SK-N-SH (cell line): Measurements from ENCODE around the gene TSPAN7. TPM values are rescaled to one million over a fixed set of nuclear protein-coding genes. Genes with fewer than 3 reads are reported as not detected.

Source experiments
- CTCF ChIA-PET: fragments of 300-600, 350-600 bp; formaldehyde crosslinking; extraction: SDS; loops from one replicate; lab custom pipeline; 2021; lab: Yijun Ruan, JAX
- POLR2A ChIA-PET: fragments of 350-600 bp; sonication (Branson Sonifier 250); formaldehyde crosslinking; extraction: SDS; loops from one replicate; lab custom pipeline; 2020; ENCODE audit warnings: antibody characterized with exemption, inconsistent platforms; lab: Yijun Ruan, JAX
- DNase-seq: peaks from one replicate; pipeline ENCODE4 v3.0.0; 2012
- H2AFZ ChIP-seq: fragments of 200-600 bp; sonication (generic); 2 replicates; pipeline ENCODE4 v1.8.1; 2016; ENCODE audit warnings: antibody characterized with exemption, mild to moderate bottlenecking, low read depth
- H3F3A ChIP-seq: fragments of 200-600 bp; sonication (generic); replicated peaks from 2 replicates; pipeline ENCODE3; 2016; ENCODE audit warnings: antibody characterized with exemption, mild to moderate bottlenecking; ENCODE audit not compliant: insufficient read depth
- H3K27ac ChIP-seq, 2 experiments: fragments of 200-500 bp in 1 of 2; fragments of 200-600 bp in 1 of 2; sonication (Bioruptor generic) in 1 of 2; sonication (generic), shearing (Covaris generic) in 1 of 2; 2 replicates each; pipeline versions ENCODE4 v1.5.1 to v1.6.1; 2014 to 2016; ENCODE audit warnings: low read depth in 2 of 2, inconsistent platforms in 1 of 2, low read length in 1 of 2, mild to moderate bottlenecking in 1 of 2, mixed read lengths in 1 of 2
- H3K27me3 ChIP-seq: fragments of 200-600 bp; sonication (generic), shearing (Covaris generic); 2 replicates; pipeline ENCODE4 v1.6.1; 2016; ENCODE audit warnings: mixed run types; ENCODE audit not compliant: insufficient read depth
- H3K36me3 ChIP-seq, 2 experiments: fragments of 200-500 bp in 1 of 2; fragments of 200-600 bp in 1 of 2; sonication (Bioruptor generic) in 1 of 2; sonication (generic) in 1 of 2; replicated peaks in 1 of 2; 2 replicates each; pipeline versions ENCODE3 to v1.5.1; 2014 to 2016; ENCODE audit warnings: low read length in 1 of 2, mild to moderate bottlenecking in 1 of 2; ENCODE audit not compliant: insufficient read depth in 2 of 2, control insufficient read depth in 1 of 2
- H3K4me1 ChIP-seq, 2 experiments: fragments of 200-500 bp in 1 of 2; fragments of 200-600 bp in 1 of 2; sonication (Bioruptor generic) in 1 of 2; sonication (generic), shearing (Covaris generic) in 1 of 2; 2 replicates each; pipeline versions ENCODE4 v1.5.1 to v1.6.1; 2014 to 2016; ENCODE audit warnings: low read depth in 1 of 2, low read length in 1 of 2, mixed run types in 1 of 2; ENCODE audit not compliant: insufficient read depth in 2 of 2, control insufficient read depth in 1 of 2
- H3K4me2 ChIP-seq: fragments of 200-600 bp; sonication (generic), shearing (Covaris generic); 2 replicates; pipeline ENCODE4 v1.6.1; 2017; ENCODE audit warnings: mixed run types
- H3K4me3 ChIP-seq, 2 experiments: fragments of 200-500 bp in 1 of 2; fragments of 200-600 bp in 1 of 2; sonication (Bioruptor generic) in 1 of 2; sonication (generic), shearing (Covaris generic) in 1 of 2; 2 replicates each; pipeline versions ENCODE4 v1.5.1 to v1.8.1; 2014 to 2016; ENCODE audit warnings: low read depth in 2 of 2, inconsistent platforms in 1 of 2, low read length in 1 of 2, mild to moderate bottlenecking in 1 of 2, mixed read lengths in 1 of 2, moderate library complexity in 1 of 2
- H3K79me2 ChIP-seq: fragments of 200-600 bp; sonication (generic); 2 replicates; pipeline ENCODE4 v1.8.1; 2017; ENCODE audit warnings: mild to moderate bottlenecking; ENCODE audit not compliant: insufficient read depth
- H3K9ac ChIP-seq: fragments of 200-600 bp; sonication (generic); 2 replicates; pipeline ENCODE4 v1.6.1; 2017; ENCODE audit warnings: mixed run types
- H3K9me2 ChIP-seq: fragments of 200-600 bp; sonication (generic); 2 replicates; pipeline ENCODE4 v1.6.1; 2017; ENCODE audit warnings: mixed run types
- H3K9me3 ChIP-seq: fragments of 200-600 bp; sonication (generic); 2 replicates; pipeline ENCODE4 v1.6.1; 2017; ENCODE audit warnings: mixed run types, mild to moderate bottlenecking, moderate library complexity
- H4K20me1 ChIP-seq: fragments of 200-600 bp; sonication (generic); 2 replicates; pipeline ENCODE4 v1.6.1; 2017; ENCODE audit warnings: mild to moderate bottlenecking, mixed run types; ENCODE audit not compliant: insufficient read depth
- CTCF ChIP-seq: fragments of 200-600 bp; sonication (generic); IDR thresholded peaks from 2 replicates; pipeline ENCODE4 v1.6.1; 2017; ENCODE audit warnings: antibody characterized with exemption, mild to moderate bottlenecking, moderate library complexity
- ELF1 ChIP-seq: IDR thresholded peaks from 2 replicates; pipeline ENCODE4 v1.4.0; 2012
- FOSL2 ChIP-seq: IDR thresholded peaks from 2 replicates; pipeline ENCODE4 v1.4.0; 2012; ENCODE audit warnings: low read depth, mild to moderate bottlenecking, moderate library complexity, borderline replicate concordance
- FOXJ3 ChIP-seq: sonication (generic); formaldehyde crosslinking; IDR thresholded peaks from 2 replicates; pipeline ENCODE4 v1.5.1; 2020; ENCODE audit warnings: mild to moderate bottlenecking, missing genetic modification reagents
- GABPA ChIP-seq: IDR thresholded peaks from 2 replicates; pipeline ENCODE4 v1.4.0; 2012; ENCODE audit warnings: low read depth, mild to moderate bottlenecking
- GATA2 ChIP-seq: sonication (generic); formaldehyde crosslinking; IDR thresholded peaks from 2 replicates; pipeline ENCODE4 v1.5.0; 2020; ENCODE audit warnings: mild to moderate bottlenecking, missing genetic modification reagents
- MEF2A ChIP-seq: IDR thresholded peaks from 2 replicates; pipeline ENCODE4 v1.4.0; 2012; ENCODE audit warnings: low read depth, borderline replicate concordance
- MXI1 ChIP-seq: IDR thresholded peaks from 2 replicates; pipeline ENCODE4 v1.6.1; 2012; ENCODE audit warnings: mild to moderate bottlenecking, low read depth, low read length, improper control_type of control experiment
- NRF1 ChIP-seq: IDR thresholded peaks from 2 replicates; pipeline ENCODE4 v1.6.1; 2012; ENCODE audit warnings: low read depth, mild to moderate bottlenecking, low read length
- PBX3 ChIP-seq: IDR thresholded peaks from 2 replicates; pipeline ENCODE4; 2012
- POLR2AphosphoS5 ChIP-seq: IDR thresholded peaks from 2 replicates; pipeline ENCODE4 v1.6.1; 2012; ENCODE audit warnings: low read depth, low read length
- RAD21 ChIP-seq: IDR thresholded peaks from 2 replicates; pipeline ENCODE4 v1.6.1; 2012; ENCODE audit warnings: mild to moderate bottlenecking, low read length
- RCOR1 ChIP-seq: fragments of 150-350 bp; IDR thresholded peaks from 2 replicates; pipeline ENCODE4 v1.6.1; 2017; ENCODE audit warnings: antibody characterized with exemption, low read length
- REST ChIP-seq: IDR thresholded peaks from 2 replicates; pipeline ENCODE4 v1.6.1; 2012; ENCODE audit warnings: mild to moderate bottlenecking, low read depth, low read length, moderate library complexity
- RFX5 ChIP-seq: IDR thresholded peaks from 2 replicates; pipeline ENCODE4 v1.6.1; 2012; ENCODE audit warnings: mild to moderate bottlenecking, improper control_type of control experiment, low read length
- RXRA ChIP-seq: IDR thresholded peaks from 2 replicates; pipeline ENCODE4 v1.4.0; 2012; ENCODE audit warnings: low read depth, mild to moderate bottlenecking, borderline replicate concordance
- SIN3A ChIP-seq: IDR thresholded peaks from 2 replicates; pipeline ENCODE4 v1.6.1; 2012; ENCODE audit warnings: low read depth, mild to moderate bottlenecking, low read length, moderate library complexity, borderline replicate concordance
- SMC3 ChIP-seq: IDR thresholded peaks from 2 replicates; pipeline ENCODE4 v1.6.1; 2012; ENCODE audit warnings: low read depth, low read length, improper control_type of control experiment
- TAF1 ChIP-seq: IDR thresholded peaks from 2 replicates; pipeline ENCODE4 v1.6.1; 2012; ENCODE audit warnings: low read depth, mild to moderate bottlenecking, low read length, moderate library complexity, borderline replicate concordance
- TEAD4 ChIP-seq: IDR thresholded peaks from 2 replicates; pipeline ENCODE4 v1.4.0; 2012; ENCODE audit warnings: mild to moderate bottlenecking, borderline replicate concordance; ENCODE audit not compliant: insufficient read depth
- USF1 ChIP-seq: IDR thresholded peaks from 2 replicates; pipeline ENCODE4 v1.4.0; 2012; ENCODE audit warnings: low read depth, borderline replicate concordance
- USF2 ChIP-seq: fragments of 150-350 bp; IDR thresholded peaks from 2 replicates; pipeline ENCODE4 v1.6.1; 2017; ENCODE audit warnings: antibody characterized with exemption, low read length, low read depth, borderline replicate concordance
- YY1 ChIP-seq: IDR thresholded peaks from 2 replicates; pipeline ENCODE4 v1.4.0; 2012; ENCODE audit warnings: low read depth, mild to moderate bottlenecking
- ZBTB33 ChIP-seq: IDR thresholded peaks from 2 replicates; pipeline ENCODE4 v1.4.0; 2012; ENCODE audit warnings: low read depth, borderline replicate concordance
- WGBS: methylation state at CpG from one replicate; pipeline ENCODE4 v1.1.6; 2017; ENCODE audit warnings: low lambda C conversion rate; 5-methylcytosine and 5-hydroxymethylcytosine counted together
- polyA plus RNA-seq, 3 experiments: library from polyadenylated mRNA; depleted of rRNA; stranded (reverse); fragments of >200 nt; gene quantifications; 2 replicates each; pipeline ENCODE4 v1.2.3, GENCODE V29; 2012
- TF ChIP-seq, protein P1 (sequence below): IDR thresholded peaks from 2 replicates; pipeline ENCODE4 v1.4.0; 2012; ENCODE audit warnings: low read depth

The TSPAN7 gene
- polyA plus RNA-seq, 1 of the 3 experiments (the other 2 are of a cell fraction): 0.39 TPM

- Histone ChIP-seq H3K4me1 (no peaks in the 10 kb centered on the region), H4K20me1 (no peaks in the 10 kb centered on the region), H2AFZ (no peak overlapping the region), H3K27me3 (no peaks in the 10 kb centered on the region; the same call in 1 of the 2 replicates), H3K9me2 (no peaks in the 10 kb centered on the region), H3K4me2 (no peak overlapping the region), H3K79me2 (no peaks in the 10 kb centered on the region), H3K27ac (no peak overlapping the region), H3K4me3 (no peak overlapping the region), H3K9ac (no peak overlapping the region), H3K9me3 (no peaks in the 10 kb centered on the region), H3F3A (no peaks in the 10 kb centered on the region), H3K36me3 (no peaks in the 10 kb centered on the region)
- WGBS: 22% methylated on average over 1 of the region's 1 CpG
- peak; percentile 35 for DNase-seq
- ChIA-PET POLR2A (no interaction called here), CTCF (interaction anchor here (0.6 to 1.6 kb wide), 16 partner anchors 9 to 462 kb away, joined by 3 to 6 read pairs (median 3); no protein-coding TSS in a partner anchor)
- no peak for TF ChIP-seq POLR2AphosphoS5
- no peak for TF ChIP-seq USF1
- TF ChIP-seq USF2: no peak
- no peak for TF ChIP-seq MEF2A
- TF ChIP-seq PBX3: no peak
- TF ChIP-seq ZBTB33: no peak
- TF ChIP-seq FOXJ3 (CRISPR knock-in tag): no peak
- TF ChIP-seq CTCF: peak; percentile 59
- TF ChIP-seq MXI1: no peak
- TF ChIP-seq ELF1: no peak
- TF ChIP-seq RCOR1: no peak
- no peak for TF ChIP-seq FOSL2
- no peak for TF ChIP-seq TAF1
- no peak for TF ChIP-seq REST
- TF ChIP-seq RAD21: peak; percentile 66
- TF ChIP-seq SIN3A: no peak
- TF ChIP-seq, protein P1, sequence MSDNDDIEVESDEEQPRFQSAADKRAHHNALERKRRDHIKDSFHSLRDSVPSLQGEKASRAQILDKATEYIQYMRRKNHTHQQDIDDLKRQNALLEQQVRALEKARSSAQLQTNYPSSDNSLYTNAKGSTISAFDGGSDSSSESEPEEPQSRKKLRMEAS: no peak
- no peak for TF ChIP-seq GATA2 (CRISPR knock-in tag)
- no peak for TF ChIP-seq NRF1
- TF ChIP-seq GABPA: no peak
- no peak for TF ChIP-seq YY1
- no peak for TF ChIP-seq RXRA
- TF ChIP-seq RFX5: no peak
- TF ChIP-seq SMC3: peak; percentile 59
- no peak for TF ChIP-seq TEAD4
These were observed 93.0 kb downstream of the TSPAN7 start for GRCh38 chrX:38654302-38654701.
